Body of pancreas (tissue), 4 donors: ENCODE results near the gene ACTN4. TPM values are rescaled to one million over a fixed set of nuclear protein-coding genes. Genes with fewer than 3 reads are reported as not detected.

Experiments used
- ATAC-seq: fragments of 150-250 bp; one replicate; pipeline ENCODE4 v1.9.1; 2016
- DNase-seq, 4 donors: peaks; one replicate each; pipeline ENCODE4 v3.0.0-alpha.2; 2019
- H3K27ac ChIP-seq, 4 donors: fragments of 200-600 bp; sonication (generic); 1 replicate in 3 of 4; 2 replicates in 1 of 4; pipeline versions ENCODE4 v1.5.1 to v1.6.1; 2016 to 2019; ENCODE audit warnings: mild to moderate bottlenecking in 1 of 4, mixed read lengths in 1 of 4, moderate library complexity in 1 of 4
- H3K27me3 ChIP-seq, 2 donors: fragments of 200-600 bp; sonication (generic); one replicate each; pipeline ENCODE4 v1.6.0; 2016; ENCODE audit warnings: mild to moderate bottlenecking in 1 of 2
- H3K36me3 ChIP-seq, 2 donors: fragments of 200-600 bp; sonication (generic); replicated peaks in 1 of 2; 2 replicates each; pipeline ENCODE4 v1.5.1; 2016; ENCODE audit warnings: low read depth in 2 of 2; ENCODE audit not compliant: insufficient read depth in 1 of 2
- H3K4me1 ChIP-seq: fragments of 200-600 bp; sonication (generic); one replicate; pipeline ENCODE4 v1.6.0; 2016
- H3K4me3 ChIP-seq, 2 donors: fragments of 200-600 bp; sonication (generic); 1 replicate in 1 of 2; 2 replicates in 1 of 2; pipeline ENCODE4 v1.5.1; 2016 to 2019
- H3K9me3 ChIP-seq, 3 donors: fragments of 200-600 bp; sonication (generic); 1 replicate in 2 of 3; 2 replicates in 1 of 3; pipeline ENCODE4 v1.5.1; 2016
- POLR2A ChIP-seq, 3 donors: fragments of 450-650 bp; IDR thresholded peaks; one replicate each; pipeline ENCODE4 v1.6.1; 2016; ENCODE audit warnings: antibody characterized with exemption in 3 of 3, mild to moderate bottlenecking in 2 of 3
- WGBS, 2 donors: methylation state at CpG; one replicate each; pipeline ENCODE4 v1.1.5; 2017; 5-methylcytosine and 5-hydroxymethylcytosine counted together
- intact Hi-C: fragments of 100-400 bp; cut with DNase I; formaldehyde crosslinking; loops from one replicate; pipeline ENCODE4 v1.15.1; 2023
- total RNA-seq, 2 donors: library from RNA; depleted of rRNA; stranded (reverse); fragments of >200 nt; gene quantifications; one replicate each; pipeline ENCODE4 v1.1.0, GENCODE V29; 2016
- TF ChIP-seq, protein P1 (sequence below), 7 experiments: fragments of 450-650 bp in 4 of 7; fragments of 200-600 bp in 3 of 7; sonication (generic) in 3 of 7; IDR thresholded peaks; one replicate each; pipeline ENCODE4 v1.5.1; 2016 to 2019; ENCODE audit warnings: antibody characterized with exemption in 7 of 7

The ACTN4 gene
- total RNA-seq, 2 donors from 2014 or later, result 143 to 148 TPM

DNA sequence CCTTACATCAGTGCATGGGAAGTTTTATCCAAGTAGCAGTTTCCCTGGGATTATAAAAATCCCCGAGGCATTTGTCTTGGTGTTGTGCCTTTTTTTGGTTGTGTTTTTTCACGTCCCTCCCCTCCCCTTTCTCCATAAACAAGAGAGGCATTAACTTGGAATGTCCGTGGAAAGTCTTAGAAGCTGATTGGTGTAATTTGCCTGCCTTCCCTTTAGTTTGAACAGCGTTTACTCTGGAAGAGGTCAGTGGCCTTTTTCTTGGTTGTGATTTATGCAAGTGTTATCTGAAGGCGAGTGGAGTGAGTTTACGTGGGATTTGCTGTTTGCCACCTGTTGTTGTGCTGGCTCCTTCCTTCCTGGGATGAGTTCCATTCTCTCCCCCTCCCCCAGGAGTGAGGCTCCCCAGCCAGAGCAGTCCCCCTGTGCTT, 7.2 kb downstream of the ACTN4 start:
- peaks cover 100% of the 10 kb centered on the region for H3K4me1 ChIP-seq
- intact Hi-C loops, result no loop called here
- no peaks in the 10 kb centered on the region for H3K27me3 ChIP-seq
- no peaks in the 10 kb centered on the region for H3K36me3 ChIP-seq
- no peak overlapping the region for H3K4me3 ChIP-seq
- DNase-seq, result no peak
- H3K27ac ChIP-seq, result peak overlapping the region in 3 of 4 donors; percentile 95 to 98 (median 97)
- TF ChIP-seq, protein P1, sequence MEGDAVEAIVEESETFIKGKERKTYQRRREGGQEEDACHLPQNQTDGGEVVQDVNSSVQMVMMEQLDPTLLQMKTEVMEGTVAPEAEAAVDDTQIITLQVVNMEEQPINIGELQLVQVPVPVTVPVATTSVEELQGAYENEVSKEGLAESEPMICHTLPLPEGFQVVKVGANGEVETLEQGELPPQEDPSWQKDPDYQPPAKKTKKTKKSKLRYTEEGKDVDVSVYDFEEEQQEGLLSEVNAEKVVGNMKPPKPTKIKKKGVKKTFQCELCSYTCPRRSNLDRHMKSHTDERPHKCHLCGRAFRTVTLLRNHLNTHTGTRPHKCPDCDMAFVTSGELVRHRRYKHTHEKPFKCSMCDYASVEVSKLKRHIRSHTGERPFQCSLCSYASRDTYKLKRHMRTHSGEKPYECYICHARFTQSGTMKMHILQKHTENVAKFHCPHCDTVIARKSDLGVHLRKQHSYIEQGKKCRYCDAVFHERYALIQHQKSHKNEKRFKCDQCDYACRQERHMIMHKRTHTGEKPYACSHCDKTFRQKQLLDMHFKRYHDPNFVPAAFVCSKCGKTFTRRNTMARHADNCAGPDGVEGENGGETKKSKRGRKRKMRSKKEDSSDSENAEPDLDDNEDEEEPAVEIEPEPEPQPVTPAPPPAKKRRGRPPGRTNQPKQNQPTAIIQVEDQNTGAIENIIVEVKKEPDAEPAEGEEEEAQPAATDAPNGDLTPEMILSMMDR (IDR thresholded peaks at IDR 0.05), result no peak
- no peak for TF ChIP-seq POLR2A (IDR thresholded peaks at IDR 0.05)
- 18 to 24% methylated on average over 6 of the region's 6 CpGs for WGBS, 2 donors
- ATAC-seq, result no peak
- H3K9me3 ChIP-seq, result no peaks in the 10 kb centered on the region

DNA sequence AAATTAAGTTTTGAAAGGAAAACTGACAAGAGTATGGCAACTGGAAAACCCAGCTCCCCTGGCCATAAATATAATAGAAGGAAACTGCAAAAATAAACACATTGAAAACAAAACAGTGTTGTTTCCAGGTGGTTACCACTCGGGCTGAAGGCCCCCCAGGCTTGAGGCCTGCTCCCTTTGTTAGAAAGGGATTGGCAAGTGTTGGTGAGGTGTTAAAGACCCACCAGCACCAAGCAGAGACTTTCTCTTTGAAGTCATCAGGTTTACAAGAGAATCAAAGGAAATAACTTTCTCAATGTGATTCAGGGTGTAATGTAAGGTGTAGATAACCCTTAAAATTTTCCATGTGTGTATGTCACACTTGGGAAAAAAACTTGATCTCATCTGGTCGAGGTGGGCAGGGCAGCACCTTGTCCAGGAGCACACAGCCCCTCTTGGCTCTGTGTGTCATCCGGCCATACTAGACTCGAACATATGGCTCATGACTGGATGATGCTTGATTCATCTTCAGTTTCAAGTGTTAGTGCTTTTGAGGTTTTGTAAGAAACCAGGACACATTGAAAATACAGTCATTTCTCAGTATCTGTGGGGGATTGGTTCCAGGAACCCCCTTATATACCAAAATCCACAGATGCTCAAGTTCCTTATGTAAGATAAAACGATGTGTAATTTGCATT, 7.8 kb downstream of the ACTN4 start:
- WGBS, 2 donors, result 59% methylated on average over 5 of the region's 5 CpGs
- peaks cover 100% of the 10 kb centered on the region for H3K4me1 ChIP-seq
- ATAC-seq (no peak), DNase-seq (no peak)
- TF ChIP-seq, protein P1 (IDR thresholded peaks at IDR 0.05), result no peak
- no peak for TF ChIP-seq POLR2A (IDR thresholded peaks at IDR 0.05)
- intact Hi-C loops, result no loop called here
- H3K27me3 ChIP-seq, result no peaks in the 10 kb centered on the region
- no peaks in the 10 kb centered on the region for H3K36me3 ChIP-seq
- H3K27ac ChIP-seq, result peak overlapping the region; percentile 22 to 98 (median 96)
- H3K4me3 ChIP-seq, result no peak overlapping the region
- no peaks in the 10 kb centered on the region for H3K9me3 ChIP-seq

DNA sequence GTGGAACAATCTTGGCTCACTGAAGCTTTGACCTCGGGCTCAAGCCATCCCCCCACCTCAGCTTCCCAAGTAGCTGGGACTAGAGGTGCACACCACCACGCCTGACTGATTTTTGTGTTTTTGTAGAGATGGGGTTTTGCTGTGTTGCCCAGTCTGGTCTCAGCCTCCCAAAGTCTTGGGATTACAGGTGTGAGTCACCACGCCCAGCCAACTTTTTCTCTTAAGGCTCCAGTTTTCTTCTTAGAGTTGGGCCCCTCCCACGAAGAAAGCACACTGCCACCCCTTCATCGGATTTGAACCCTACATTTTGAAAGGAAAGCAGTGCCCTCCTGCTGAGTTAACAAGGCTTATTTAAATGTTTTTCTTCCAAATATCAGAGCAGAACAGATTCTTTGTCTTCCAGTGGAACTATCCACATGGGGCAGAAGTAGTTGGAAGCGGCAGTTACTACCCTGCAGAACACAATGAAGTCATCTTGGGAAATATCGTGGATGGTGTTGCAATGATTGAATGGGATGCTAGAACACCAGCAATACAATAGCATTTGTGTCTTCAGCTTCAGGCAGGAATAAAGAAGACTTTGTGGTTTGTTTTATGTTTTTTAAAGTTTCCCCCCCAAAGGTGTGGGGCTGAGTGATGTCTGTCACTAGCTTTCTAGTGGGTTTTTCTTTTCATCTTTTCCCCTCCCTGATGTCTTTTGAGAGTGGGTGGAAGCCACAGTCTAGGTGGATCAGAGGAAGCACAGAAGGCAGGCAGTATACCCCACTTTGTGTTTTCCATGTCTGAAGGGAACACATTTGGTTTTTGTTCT, 8.9 kb downstream of the ACTN4 start:
- DNase-seq (no peak), ATAC-seq (no peak)
- Histone ChIP-seq H3K4me1 (peaks cover 100% of the 10 kb centered on the region), H3K9me3 (no peaks in the 10 kb centered on the region), H3K4me3 (no peak overlapping the region), H3K36me3 (no peaks in the 10 kb centered on the region), H3K27ac (peak overlapping the region in 3 of 4 donors; percentile 92 to 98 (median 95)), H3K27me3 (no peaks in the 10 kb centered on the region)
- no peak for TF ChIP-seq POLR2A (IDR thresholded peaks at IDR 0.05)
- TF ChIP-seq, protein P1 (IDR thresholded peaks at IDR 0.05), result no peak
- 66 to 70% methylated on average over 7 of the region's 7 CpGs for WGBS, 2 donors
- intact Hi-C loops, result no loop called here

DNA sequence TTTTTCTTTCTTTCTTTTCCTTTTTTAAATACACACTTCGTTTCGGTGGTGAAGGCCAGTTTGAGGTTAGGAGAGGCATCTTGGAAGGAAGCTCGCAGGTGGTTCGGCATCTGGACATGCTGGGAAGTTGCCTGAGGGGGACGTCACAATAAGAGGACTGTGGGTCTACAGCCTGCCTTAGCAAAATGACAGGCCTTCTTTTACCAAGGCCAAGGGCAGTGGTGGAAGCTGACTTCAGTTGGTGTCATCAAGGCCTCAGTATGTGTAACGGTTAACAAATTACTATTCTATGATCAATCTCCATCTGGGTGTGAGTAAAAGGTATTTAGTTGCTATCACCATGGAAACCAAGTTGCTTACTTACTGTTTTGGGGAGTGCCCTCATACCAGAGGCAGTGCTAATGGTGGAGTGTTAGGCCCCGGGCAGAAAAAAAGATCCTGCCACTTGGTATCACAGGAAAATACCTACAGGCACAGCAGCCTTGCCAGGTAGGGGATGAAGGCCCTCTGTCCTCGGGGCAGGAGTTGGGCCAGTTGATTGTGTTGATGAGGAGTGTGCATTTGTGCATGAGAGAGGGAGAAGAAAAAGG, 10.3 kb downstream of the ACTN4 start:
- ATAC-seq, result no peak
- intact Hi-C loops, result no loop called here
- Histone ChIP-seq H3K27ac (peak overlapping the region; percentile 74 to 98 (median 94)), H3K9me3 (no peaks in the 10 kb centered on the region), H3K36me3 (no peaks in the 10 kb centered on the region), H3K4me3 (no peak overlapping the region), H3K27me3 (no peaks in the 10 kb centered on the region), H3K4me1 (peaks cover 100% of the 10 kb centered on the region)
- TF ChIP-seq POLR2A (IDR thresholded peaks at IDR 0.05), result no peak
- TF ChIP-seq, protein P1 (IDR thresholded peaks at IDR 0.05), result no peak
- no peak for DNase-seq
- WGBS, 2 donors, result 56 to 70% methylated on average over 8 of the region's 8 CpGs
